Vagina (tissue), 2 donors: ENCODE results near the gene PNPT1. TPM values are rescaled to one million over a fixed set of nuclear protein-coding genes. Genes with fewer than 3 reads are reported as not detected.

Experiments used
- DNase-seq, 2 donors: peaks; one replicate each; pipeline ENCODE4 v3.0.0-alpha.2; 2017; ENCODE audit errors: extremely low spot score in 2 of 2
- H3K27ac ChIP-seq: fragments of 200-600 bp; sonication (generic); one replicate; pipeline ENCODE4 v1.5.1; 2019
- H3K27me3 ChIP-seq: fragments of 200-600 bp; sonication (generic); one replicate; pipeline ENCODE4 v1.5.1; 2019
- H3K36me3 ChIP-seq, 2 donors: fragments of 200-600 bp; sonication (generic); one replicate each; pipeline ENCODE4 v1.5.1; 2017 to 2019
- H3K4me1 ChIP-seq: fragments of 200-600 bp; sonication (generic); one replicate; pipeline ENCODE4 v1.5.1; 2019
- H3K4me3 ChIP-seq, 2 donors: fragments of 200-600 bp; sonication (generic); 1 replicate in 1 of 2; 2 replicates in 1 of 2; pipeline ENCODE4 v1.5.1; 2016 to 2019
- H3K9me3 ChIP-seq: fragments of 200-600 bp; sonication (generic); one replicate; pipeline ENCODE4 v1.5.1; 2019
- CTCF ChIP-seq, 3 experiments: fragments of 450-650 bp in 2 of 3; fragments of 200-600 bp in 1 of 3; sonication (generic) in 1 of 3; IDR thresholded peaks; one replicate each; pipeline ENCODE4 v1.5.1; 2017 to 2019; ENCODE audit warnings: antibody characterized with exemption in 3 of 3, mild to moderate bottlenecking in 2 of 3, moderate library complexity in 2 of 3
- POLR2A ChIP-seq, 2 donors: fragments of 450-650 bp; IDR thresholded peaks; one replicate each; pipeline ENCODE4 v1.6.1; 2017; ENCODE audit warnings: antibody characterized with exemption in 2 of 2, mild to moderate bottlenecking in 2 of 2, moderate library complexity in 2 of 2
- POLR2AphosphoS5 ChIP-seq, 2 donors: sonication (generic); formaldehyde crosslinking; IDR thresholded peaks; one replicate each; pipeline ENCODE4 v1.9.0; 2017; ENCODE audit warnings: antibody characterized with exemption in 2 of 2, mild to moderate bottlenecking in 2 of 2, low read depth in 1 of 2; ENCODE audit not compliant: insufficient read depth in 1 of 2
- intact Hi-C: fragments of 100-400 bp; cut with DNase I; formaldehyde crosslinking; loops from one replicate; pipeline ENCODE4 v1.15.1; 2023
- total RNA-seq: library from RNA; depleted of rRNA; stranded (reverse); fragments of >200 nt; gene quantifications from one replicate; pipeline ENCODE4 v1.2.3, GENCODE V29; 2016

PNPT1 gene
- total RNA-seq, 1 donor from 2014 or later: 40.5 TPM

- no peaks in the 10 kb centered on the region for H3K27me3 ChIP-seq
- DNase-seq: peak; percentile 98 to 100
- peak within 1 kb of the TSS; percentile 93 to 95 for H3K4me3 ChIP-seq
- H3K27ac ChIP-seq: peak within 1 kb of the TSS; percentile 92
- TF ChIP-seq POLR2A (IDR thresholded peaks at IDR 0.05) (peak; percentile 47 to 92), CTCF (IDR thresholded peaks at IDR 0.05) (peak in 1 of 3 experiments; percentile 79), POLR2AphosphoS5 (IDR thresholded peaks at IDR 0.05; ENCODE audit: insufficient read depth in 1 of 2, low read depth in 1 of 2) (peak; percentile 98 to 99)
- peaks cover 57% of the 10 kb centered on the region for H3K4me1 ChIP-seq
- peaks cover 0 to 17% of the 10 kb centered on the region in 2 donors for H3K36me3 ChIP-seq
- intact Hi-C loops: no loop called here
- H3K9me3 ChIP-seq: no peaks in the 10 kb centered on the region
Measured at GRCh38 chr2:55617175-55618024, 76.2 kb downstream of the PNPT1 start, which contains the start of gene PPP4R3B. Gene PPP4R3B, minus strand, starts transcription at chr2:55617622. Its CDS starts 337 bp downstream, at chr2:55617285.

GRCh38 chr2:55616551-55617174, 77.0 kb downstream of the PNPT1 start:
- intact Hi-C loops: no loop called here
- TF ChIP-seq POLR2AphosphoS5 (IDR thresholded peaks at IDR 0.05; ENCODE audit: insufficient read depth in 1 of 2, low read depth in 1 of 2) (no peak), CTCF (IDR thresholded peaks at IDR 0.05) (no peak), POLR2A (IDR thresholded peaks at IDR 0.05) (no peak)
- H3K27ac ChIP-seq: peak overlapping the region; percentile 92
- H3K4me1 ChIP-seq: peaks cover 50% of the 10 kb centered on the region
- DNase-seq: no peak
- no peaks in the 10 kb centered on the region for H3K27me3 ChIP-seq
- no peaks in the 10 kb centered on the region for H3K9me3 ChIP-seq
- H3K36me3 ChIP-seq: peaks cover 0 to 24% of the 10 kb centered on the region in 2 donors
- peak overlapping the region; percentile 93 to 95 for H3K4me3 ChIP-seq

GRCh38 chr2:55611997-55612396, 81.6 kb downstream of the PNPT1 start:
- H3K4me1 ChIP-seq: peaks cover 27% of the 10 kb centered on the region
- H3K9me3 ChIP-seq: no peaks in the 10 kb centered on the region
- peaks cover 0 to 37% of the 10 kb centered on the region in 2 donors for H3K36me3 ChIP-seq
- no peak for DNase-seq
- intact Hi-C loops: no loop called here
- H3K27me3 ChIP-seq: no peaks in the 10 kb centered on the region
- H3K27ac ChIP-seq: no peak overlapping the region
- H3K4me3 ChIP-seq: no peak overlapping the region
- TF ChIP-seq POLR2AphosphoS5 (IDR thresholded peaks at IDR 0.05; ENCODE audit: insufficient read depth in 1 of 2, low read depth in 1 of 2) (no peak), CTCF (IDR thresholded peaks at IDR 0.05) (no peak), POLR2A (IDR thresholded peaks at IDR 0.05) (no peak)

GRCh38 chr2:55610954-55611743, 82.5 kb downstream of the PNPT1 start:
- Histone ChIP-seq H3K9me3 (no peaks in the 10 kb centered on the region), H3K27ac (no peak overlapping the region), H3K27me3 (no peaks in the 10 kb centered on the region), H3K4me1 (peaks cover 24% of the 10 kb centered on the region), H3K36me3 (peaks cover 0 to 37% of the 10 kb centered on the region in 2 donors), H3K4me3 (no peak overlapping the region)
- TF ChIP-seq CTCF (IDR thresholded peaks at IDR 0.05) (no peak), POLR2A (IDR thresholded peaks at IDR 0.05) (no peak), POLR2AphosphoS5 (IDR thresholded peaks at IDR 0.05; ENCODE audit: insufficient read depth in 1 of 2, low read depth in 1 of 2) (no peak)
- DNase-seq: no peak
- intact Hi-C loops: no loop called here
